Neural cell (in vitro differentiated cells): Measurements from ENCODE around the gene PRKAG2.

Experiments
- CTCF ChIP-seq: fragments of 450-650 bp; IDR thresholded peaks from 2 replicates; pipeline ENCODE4 v1.5.1; 2014; ENCODE audit warnings: antibody characterized with exemption, mild to moderate bottlenecking, moderate library complexity; ENCODE audit not compliant: poor library complexity, severe bottlenecking
- EP300 ChIP-seq: fragments of 450-650 bp; conservative IDR thresholded peaks from 2 replicates; pipeline ENCODE4 v1.6.1; 2014; ENCODE audit warnings: antibody characterized with exemption, mild to moderate bottlenecking, moderate library complexity; ENCODE audit not compliant: poor library complexity, severe bottlenecking
- EZH2 ChIP-seq: fragments of 200-600, 300-800 bp; shearing (Covaris generic), sonication (generic); IDR thresholded peaks from 2 replicates; pipeline ENCODE4 v1.6.1; 2014; ENCODE audit warnings: antibody characterized with exemption, low read length, borderline replicate concordance, mild to moderate bottlenecking; ENCODE audit not compliant: insufficient read depth, poor library complexity, severe bottlenecking
- MXI1 ChIP-seq: fragments of 450-650 bp; conservative IDR thresholded peaks from 2 replicates; pipeline ENCODE4 v1.6.1; 2014; ENCODE audit warnings: antibody characterized with exemption, mild to moderate bottlenecking; ENCODE audit not compliant: poor library complexity, severe bottlenecking
- POLR2AphosphoS5 ChIP-seq: IDR thresholded peaks from 2 replicates; pipeline ENCODE4 v1.6.1; 2012
- RAD21 ChIP-seq: fragments of 450-650 bp; conservative IDR thresholded peaks from 2 replicates; pipeline ENCODE4 v1.6.1; 2014; ENCODE audit warnings: antibody characterized with exemption, mild to moderate bottlenecking, moderate library complexity
- REST ChIP-seq: IDR thresholded peaks from 2 replicates; pipeline ENCODE4 v1.6.1; 2012; ENCODE audit warnings: borderline replicate concordance
- SMC3 ChIP-seq: fragments of 450-650 bp; conservative IDR thresholded peaks from 2 replicates; pipeline ENCODE4 v1.6.1; 2014; ENCODE audit warnings: antibody characterized with exemption, mild to moderate bottlenecking, moderate library complexity; ENCODE audit not compliant: poor library complexity
- TAF1 ChIP-seq: IDR thresholded peaks from 2 replicates; pipeline ENCODE4 v1.6.1; 2012; ENCODE audit warnings: low read depth

GRCh38 chr7:151864561-151864960 lies 12.4 kb downstream of the PRKAG2 start:
- no peak for TF ChIP-seq POLR2AphosphoS5
- TF ChIP-seq CTCF, result no peak
- no peak for TF ChIP-seq EP300
- no peak for TF ChIP-seq TAF1
- no peak for TF ChIP-seq EZH2
- no peak for TF ChIP-seq RAD21
- no peak for TF ChIP-seq SMC3
- TF ChIP-seq REST, result no peak
- TF ChIP-seq MXI1, result no peak
